Osteoblast (primary cell): Measurements from ENCODE around the gene NCAN. TPM values are rescaled to one million over a fixed set of nuclear protein-coding genes. Genes with fewer than 3 reads are reported as not detected.

Experiments used
- DNase-seq: peaks from one replicate; pipeline ENCODE4 v3.0.0; 2011; ENCODE audit warnings: low spot score, mixed read lengths; ENCODE audit not compliant: insufficient read length; ENCODE audit errors: missing footprints
- H2AFZ ChIP-seq: 2 replicates; pipeline ENCODE4 v1.6.0; 2011; ENCODE audit warnings: mild to moderate bottlenecking, low read length
- H3K27ac ChIP-seq: 2 replicates; pipeline ENCODE4 v1.5.1; 2011; ENCODE audit warnings: mild to moderate bottlenecking, low read depth, low read length, moderate library complexity
- H3K27me3 ChIP-seq: 2 replicates; pipeline ENCODE4 v1.6.0; 2012; ENCODE audit warnings: mild to moderate bottlenecking, control low read depth, inconsistent platforms, low read length, moderate library complexity; ENCODE audit not compliant: insufficient read depth
- H3K36me3 ChIP-seq: 2 replicates; pipeline ENCODE4 v1.5.1; 2011; ENCODE audit warnings: mild to moderate bottlenecking, low read length, control low read depth, moderate library complexity; ENCODE audit not compliant: insufficient read depth
- H3K4me1 ChIP-seq: 2 replicates; pipeline ENCODE4 v1.5.1; 2011; ENCODE audit warnings: mild to moderate bottlenecking, low read length, control low read depth, moderate library complexity; ENCODE audit not compliant: insufficient read depth
- H3K4me2 ChIP-seq: 2 replicates; pipeline ENCODE4 v1.6.0; 2011; ENCODE audit warnings: mild to moderate bottlenecking, low read length; ENCODE audit not compliant: insufficient read depth
- H3K4me3 ChIP-seq: fragments of 200-600 bp; sonication (generic); 3 replicates; pipeline ENCODE4 v1.5.1; 2012; ENCODE audit warnings: mild to moderate bottlenecking, low read length, inconsistent platforms; ENCODE audit not compliant: insufficient read depth
- H3K79me2 ChIP-seq: 2 replicates; pipeline ENCODE4 v1.6.0; 2012; ENCODE audit warnings: mild to moderate bottlenecking, low read length, control low read depth, inconsistent platforms; ENCODE audit not compliant: insufficient read depth
- H3K9me3 ChIP-seq: 2 replicates; pipeline ENCODE4 v1.5.1; 2011; ENCODE audit warnings: low read depth, low read length, control low read depth
- H4K20me1 ChIP-seq: 2 replicates; pipeline ENCODE4 v1.6.0; 2012; ENCODE audit warnings: mild to moderate bottlenecking, low read length, control low read depth; ENCODE audit not compliant: insufficient read depth
- total RNA-seq: library from RNA; depleted of rRNA; stranded (reverse); fragments of >200 nt; gene quantifications from 2 replicates; pipeline ENCODE4 v1.2.3, GENCODE V29; 2012
- TF ChIP-seq, protein P1 (sequence below): IDR thresholded peaks from 2 replicates; pipeline ENCODE4 v1.5.1; 2011; ENCODE audit warnings: mild to moderate bottlenecking, low read depth, low read length, moderate library complexity; ENCODE audit errors: extremely low read depth

The NCAN gene
- total RNA-seq, 1 donor: not detected

DNA sequence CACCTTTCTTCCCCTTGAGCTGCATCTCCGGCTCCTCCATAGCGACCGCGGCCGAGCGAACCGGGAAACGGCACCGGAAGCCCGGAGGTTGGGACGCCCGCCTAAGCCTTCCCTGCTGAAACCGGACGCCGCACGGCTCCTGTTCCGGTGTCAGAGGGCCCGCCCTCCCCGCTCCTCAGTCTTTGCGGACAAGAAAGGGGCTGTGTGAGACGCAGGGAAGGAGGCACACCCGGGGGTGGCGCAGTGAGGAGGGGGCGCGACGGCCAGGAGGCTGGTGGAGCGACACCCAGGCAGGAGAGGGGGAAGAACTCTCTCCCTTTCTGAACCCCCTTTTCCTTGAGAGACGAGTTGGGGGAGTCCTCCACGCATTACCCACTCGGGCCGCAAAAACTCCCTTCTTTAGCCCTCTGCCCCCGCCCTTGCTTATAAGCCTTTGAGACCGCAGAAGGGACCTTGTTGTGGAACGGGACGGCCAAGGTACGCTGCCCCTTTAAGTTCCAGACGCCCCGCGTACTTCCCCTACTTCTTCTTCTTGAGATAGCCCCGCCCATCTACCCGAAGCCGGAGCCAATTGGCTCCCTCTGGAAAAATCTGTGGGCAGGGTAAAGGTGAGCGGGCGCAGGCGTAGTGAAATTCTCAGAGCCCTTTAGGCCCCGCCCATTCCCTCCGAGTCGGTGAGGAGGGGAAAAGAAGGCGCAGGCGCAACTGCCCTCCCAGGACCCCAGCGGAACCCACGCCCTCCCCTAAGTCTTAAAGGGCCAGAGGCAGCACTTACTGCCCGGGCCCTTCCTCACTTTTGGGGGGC is 19.5 kb upstream of the NCAN start, which contains the start of the genes BORCS8 and RFXANK:
Gene BORCS8, minus strand, starts transcription at position 75 of the 805 bp plus-strand sequence. Its CDS starts 35 bp downstream, at position 40.
Gene RFXANK, plus strand, starts transcription at position 181 of the 805 bp plus-strand sequence. CDS start 1,689 bp downstream, outside the sequence.
- H3K36me3 ChIP-seq: peaks cover 5% of the 10 kb centered on the region
- H3K4me1 ChIP-seq: peaks cover 20% of the 10 kb centered on the region
- TF ChIP-seq, protein P1, sequence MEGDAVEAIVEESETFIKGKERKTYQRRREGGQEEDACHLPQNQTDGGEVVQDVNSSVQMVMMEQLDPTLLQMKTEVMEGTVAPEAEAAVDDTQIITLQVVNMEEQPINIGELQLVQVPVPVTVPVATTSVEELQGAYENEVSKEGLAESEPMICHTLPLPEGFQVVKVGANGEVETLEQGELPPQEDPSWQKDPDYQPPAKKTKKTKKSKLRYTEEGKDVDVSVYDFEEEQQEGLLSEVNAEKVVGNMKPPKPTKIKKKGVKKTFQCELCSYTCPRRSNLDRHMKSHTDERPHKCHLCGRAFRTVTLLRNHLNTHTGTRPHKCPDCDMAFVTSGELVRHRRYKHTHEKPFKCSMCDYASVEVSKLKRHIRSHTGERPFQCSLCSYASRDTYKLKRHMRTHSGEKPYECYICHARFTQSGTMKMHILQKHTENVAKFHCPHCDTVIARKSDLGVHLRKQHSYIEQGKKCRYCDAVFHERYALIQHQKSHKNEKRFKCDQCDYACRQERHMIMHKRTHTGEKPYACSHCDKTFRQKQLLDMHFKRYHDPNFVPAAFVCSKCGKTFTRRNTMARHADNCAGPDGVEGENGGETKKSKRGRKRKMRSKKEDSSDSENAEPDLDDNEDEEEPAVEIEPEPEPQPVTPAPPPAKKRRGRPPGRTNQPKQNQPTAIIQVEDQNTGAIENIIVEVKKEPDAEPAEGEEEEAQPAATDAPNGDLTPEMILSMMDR: no peak
- peaks cover 9% of the 10 kb centered on the region for H4K20me1 ChIP-seq
- peak within 1 kb of the TSS; percentile 98 for H2AFZ ChIP-seq
- H3K27ac ChIP-seq: peak within 1 kb of the TSS; percentile 92
- DNase-seq: peak; percentile 99
- H3K9me3 ChIP-seq: no peaks in the 10 kb centered on the region
- H3K79me2 ChIP-seq: peaks cover 48% of the 10 kb centered on the region
- H3K4me3 ChIP-seq: peak within 1 kb of the TSS; percentile 91
- H3K4me2 ChIP-seq: peak within 1 kb of the TSS; percentile 98
- no peaks in the 10 kb centered on the region for H3K27me3 ChIP-seq

DNA sequence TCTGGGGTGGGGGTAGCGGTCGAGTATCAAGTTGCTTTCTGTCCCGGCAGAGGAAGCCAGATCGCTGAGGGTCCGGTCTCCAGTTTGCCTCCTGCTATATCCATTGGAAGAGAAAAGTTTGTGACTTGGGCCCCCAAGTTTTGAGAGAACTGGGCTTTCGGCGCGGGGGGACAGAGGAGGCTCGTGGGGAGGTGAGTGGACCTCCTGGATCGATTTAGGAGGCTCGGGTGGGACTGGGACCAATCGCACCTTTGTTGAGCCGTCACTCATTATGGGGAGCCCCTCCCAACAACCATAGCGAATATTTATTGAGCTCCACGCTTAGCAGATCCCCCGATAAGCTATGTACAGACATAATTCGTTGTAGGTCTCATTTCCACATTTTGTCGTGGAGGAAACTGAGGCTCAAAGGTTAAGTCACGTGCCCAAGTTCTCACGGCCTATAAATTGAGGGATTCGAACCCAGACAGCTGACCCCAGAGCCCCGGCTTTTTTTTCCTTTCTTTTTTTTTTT is 18.8 kb upstream of the NCAN start:
- peak overlapping the region; percentile 98 for H3K4me2 ChIP-seq

DNA sequence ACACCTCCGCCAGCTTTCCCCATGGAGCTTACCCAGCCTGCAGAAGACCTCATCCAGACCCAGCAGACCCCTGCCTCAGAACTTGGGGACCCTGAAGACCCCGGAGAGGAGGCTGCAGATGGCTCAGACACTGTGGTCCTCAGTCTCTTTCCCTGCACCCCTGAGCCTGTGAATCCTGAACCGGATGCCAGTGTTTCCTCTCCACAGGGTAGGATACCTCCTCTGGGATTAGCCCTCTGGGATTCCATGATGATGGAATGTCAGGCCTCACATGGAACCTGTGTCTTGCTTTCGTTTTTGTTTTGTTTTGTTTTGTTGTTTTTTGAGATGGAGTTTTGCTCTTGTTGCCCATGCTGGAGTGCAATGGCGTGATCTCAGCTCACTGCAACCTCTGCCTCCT is 17.8 kb upstream of the NCAN start:
- DNase-seq: peak; percentile 51
- Histone ChIP-seq H4K20me1 (peaks cover 9% of the 10 kb centered on the region), H3K4me1 (peaks cover 20% of the 10 kb centered on the region), H3K27ac (no peak overlapping the region), H3K27me3 (no peaks in the 10 kb centered on the region), H2AFZ (no peak overlapping the region), H3K79me2 (peaks cover 44% of the 10 kb centered on the region), H3K36me3 (peaks cover 15% of the 10 kb centered on the region), H3K9me3 (no peaks in the 10 kb centered on the region), H3K4me2 (peak overlapping the region; percentile 98), H3K4me3 (peak overlapping the region; percentile 91)
- TF ChIP-seq, protein P1: no peak

More for the DNA sequence above, 18.8 kb upstream of the NCAN start:
- Histone ChIP-seq H2AFZ (peak overlapping the region; percentile 98), H3K4me3 (peak overlapping the region; percentile 91), H3K9me3 (no peaks in the 10 kb centered on the region), H3K27me3 (no peaks in the 10 kb centered on the region), H3K4me1 (peaks cover 20% of the 10 kb centered on the region), H3K79me2 (peaks cover 48% of the 10 kb centered on the region), H3K27ac (peak overlapping the region; percentile 82), H4K20me1 (peaks cover 9% of the 10 kb centered on the region), H3K36me3 (peaks cover 6% of the 10 kb centered on the region)
- TF ChIP-seq, protein P1: no peak
- peak; percentile 91 for DNase-seq
